Suppressor macrophage (primary cell): ENCODE measurements around the gene C16orf96.

Experiments
- DNase-seq, 4 experiments: peaks; one replicate each; pipeline ENCODE4 v3.0.0-alpha.2; 2020 to 2022
- total RNA-seq, 17 experiments: gene quantifications; one replicate each; lab custom pipeline; 2026; ENCODE audit warnings: mixed read lengths in 6 of 17, inconsistent platforms in 3 of 17; lab: John Stamatoyannopoulos, UW

Gene C16orf96
- total RNA-seq = 0 to 2.5 (median 0.07) reads per million in 17 experiments

DNA sequence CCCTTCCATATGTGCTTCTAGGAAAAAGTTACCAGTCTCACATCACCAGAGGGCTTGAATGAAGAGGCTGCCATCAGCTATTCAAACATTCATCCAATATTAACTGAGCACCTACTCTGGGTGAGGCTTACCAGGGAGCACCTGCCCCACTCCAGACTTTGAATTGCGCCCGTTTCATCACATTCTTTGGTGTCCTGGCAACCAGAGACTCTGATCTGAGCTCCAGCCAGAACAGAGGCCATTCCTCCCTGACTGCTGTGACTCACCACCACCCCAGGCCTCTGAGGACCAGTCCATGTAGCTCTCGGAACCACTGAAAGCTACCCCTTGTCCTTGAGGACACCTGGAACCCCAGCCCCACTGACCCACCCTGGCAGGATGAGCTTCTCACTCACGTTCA is at the start of gene C16orf96:
Gene C16orf96 (plus strand): TSS at position 229 of the 400 bp plus-strand sequence. CDS start 150 bp downstream, at position 379.
- DNase-seq = no peak

DNA sequence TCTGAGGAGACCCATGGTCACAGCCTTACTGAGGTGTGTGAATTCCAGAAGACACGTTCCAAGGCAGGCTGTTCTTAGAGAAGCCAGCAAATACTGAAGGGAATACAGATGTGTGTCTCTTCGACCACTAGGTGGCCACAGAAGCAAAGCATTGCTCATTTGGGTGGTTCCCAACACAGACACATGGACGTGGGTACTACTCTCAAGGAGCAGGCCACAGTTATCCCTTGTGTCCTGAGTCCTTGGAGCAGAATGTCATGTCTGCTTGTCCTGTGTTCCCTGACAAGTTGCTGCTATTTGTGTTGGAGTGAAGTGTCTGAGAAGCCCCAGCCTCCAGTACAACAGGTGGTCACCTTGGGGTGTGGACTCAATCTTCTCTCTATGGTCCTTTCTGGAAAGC is 49.7 kb upstream of the C16orf96 start:
- peak; percentile 76 to 92 (median 83) for DNase-seq

- no peak for DNase-seq
Observed at GRCh38 chr16:4507588-4508345, 48.4 kb upstream of the C16orf96 start.

GRCh38 chr16:4508806-4509205 is 47.3 kb upstream of the C16orf96 start:
- DNase-seq = no peak

DNA sequence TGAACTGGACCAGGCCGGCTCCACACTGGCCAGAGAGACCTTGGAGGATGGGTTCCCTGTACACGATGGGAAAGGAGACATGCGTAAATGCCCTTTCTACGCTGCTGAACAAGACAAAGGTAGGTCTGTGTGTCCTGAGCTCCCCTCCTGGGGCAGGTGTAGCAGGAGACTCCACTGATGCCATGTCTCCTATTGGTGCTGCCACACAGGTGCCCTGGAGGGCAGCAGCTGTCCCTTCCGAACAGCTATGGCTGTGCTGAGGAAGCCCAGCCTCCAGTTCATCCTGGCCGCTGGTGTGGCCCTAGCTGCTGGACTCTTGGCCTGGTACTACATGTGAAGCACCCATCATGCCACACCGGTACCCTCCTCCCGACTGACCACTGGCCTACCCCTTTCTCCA is 46.7 kb upstream of the C16orf96 start:
- DNase-seq = no peak

GRCh38 chr16:4510131-4510530 is 46.0 kb upstream of the C16orf96 start:
- no peak for DNase-seq

DNA sequence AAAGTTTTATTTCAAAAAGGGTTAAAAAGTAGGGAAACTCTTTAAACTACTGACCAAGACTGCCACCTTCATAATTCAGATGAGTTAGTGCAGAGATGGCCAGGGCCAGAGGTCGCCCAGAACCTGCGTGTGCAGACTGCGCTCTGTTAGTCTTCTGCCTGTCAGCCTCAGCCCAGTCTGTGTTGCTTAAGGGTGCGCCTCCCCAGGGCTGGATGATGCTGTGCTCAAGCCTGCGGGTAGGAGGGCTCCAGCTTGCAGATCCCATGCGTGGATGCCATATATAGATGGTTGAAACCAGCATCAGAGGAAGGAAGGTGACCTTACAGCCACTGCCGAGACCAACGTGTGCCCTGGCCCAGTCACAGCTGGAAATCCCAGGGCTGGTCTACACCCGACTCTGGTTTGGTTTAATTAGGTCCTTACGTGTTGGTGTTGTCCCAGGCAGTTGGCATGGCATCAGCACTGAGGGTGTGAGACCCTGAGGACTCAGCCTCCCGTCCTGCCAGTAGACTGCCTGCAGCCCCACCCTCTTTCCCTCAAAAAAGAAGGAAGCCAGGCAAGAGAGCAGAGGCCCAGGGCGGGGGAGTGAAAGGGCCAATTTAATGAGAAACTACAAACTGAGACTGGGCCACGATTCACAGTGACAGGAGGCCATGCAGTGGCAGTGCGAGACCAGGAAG is 45.3 kb upstream of the C16orf96 start:
- peak; percentile 36 to 61 (median 54) for DNase-seq

DNA sequence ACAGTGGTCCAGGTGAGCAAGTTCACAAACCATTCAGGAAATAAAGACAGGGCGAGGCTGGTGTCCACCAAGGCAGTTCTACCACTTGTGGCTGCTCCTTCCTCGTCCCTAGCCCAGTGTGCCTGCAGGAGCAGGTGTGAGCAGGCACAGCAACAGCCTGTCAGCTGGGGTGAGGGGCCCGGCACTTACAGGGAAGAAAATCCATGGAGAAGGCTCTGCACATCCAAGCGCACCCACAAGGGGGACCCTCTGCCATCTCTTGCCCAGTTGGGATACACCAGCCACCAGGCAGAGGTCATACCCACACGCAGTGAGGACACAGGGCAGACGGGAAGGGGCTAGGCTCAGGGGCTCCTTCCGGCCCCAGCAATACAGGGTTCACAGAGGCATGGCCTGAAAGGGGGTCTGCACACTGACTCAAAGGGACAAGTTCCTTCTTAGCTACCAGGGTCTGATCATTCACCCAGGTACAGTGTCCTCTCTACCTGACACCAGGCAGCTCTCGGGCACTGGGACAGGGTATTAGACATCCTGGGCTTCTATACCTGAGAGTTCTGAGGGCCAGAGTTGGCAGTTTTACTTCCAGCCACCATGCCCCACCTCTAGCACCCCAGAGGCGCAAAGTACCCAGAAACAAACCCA is 44.6 kb upstream of the C16orf96 start:
- DNase-seq = peak; percentile 41 to 66 (median 44)

DNA sequence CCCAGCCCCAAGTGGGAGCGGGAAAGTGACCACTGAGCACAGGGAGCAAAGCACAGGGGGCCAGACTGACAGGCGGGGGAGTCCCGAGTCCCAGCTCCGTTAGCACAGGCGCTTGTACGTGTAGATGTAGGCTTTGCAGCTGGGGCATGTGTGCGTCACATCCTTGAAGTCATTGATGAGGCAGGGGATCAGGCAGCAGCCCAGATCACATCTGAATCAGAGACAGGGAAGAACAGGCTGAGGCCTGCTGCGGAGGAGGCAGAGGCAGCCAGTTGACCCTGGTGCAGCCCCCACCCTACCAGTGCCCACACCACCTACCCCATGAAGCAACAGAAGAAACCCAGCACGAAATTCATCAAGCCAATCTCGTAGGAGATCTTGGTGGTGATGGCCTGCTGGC is 43.7 kb upstream of the C16orf96 start:
- no peak for DNase-seq

GRCh38 chr16:4513086-4513860 is 42.9 kb upstream of the C16orf96 start:
- DNase-seq = no peak

DNA sequence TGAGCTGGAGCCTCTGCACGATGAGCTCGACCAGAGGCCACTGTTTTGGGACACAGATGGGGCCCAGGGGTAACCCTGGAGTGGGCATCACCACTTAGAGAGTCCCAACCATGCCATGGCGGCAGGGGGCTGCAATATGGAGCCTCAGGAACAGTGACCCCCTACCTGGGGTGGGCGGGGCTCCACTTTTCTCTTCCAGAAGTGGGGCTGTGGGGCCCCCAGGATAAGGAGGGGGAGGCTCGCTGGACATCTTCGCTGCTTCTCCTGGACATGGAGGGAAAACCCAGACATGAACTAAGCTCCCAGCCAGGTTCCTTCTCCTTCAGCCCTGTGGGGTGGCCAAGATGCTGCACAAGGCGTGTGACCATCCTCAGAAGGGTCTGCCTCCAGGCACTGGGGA is 42.3 kb upstream of the C16orf96 start:
- no peak for DNase-seq

- peak in 1 of 4 experiments; percentile 29 for DNase-seq
Observed at GRCh38 chr16:4514606-4515005, 41.5 kb upstream of the C16orf96 start.

DNA sequence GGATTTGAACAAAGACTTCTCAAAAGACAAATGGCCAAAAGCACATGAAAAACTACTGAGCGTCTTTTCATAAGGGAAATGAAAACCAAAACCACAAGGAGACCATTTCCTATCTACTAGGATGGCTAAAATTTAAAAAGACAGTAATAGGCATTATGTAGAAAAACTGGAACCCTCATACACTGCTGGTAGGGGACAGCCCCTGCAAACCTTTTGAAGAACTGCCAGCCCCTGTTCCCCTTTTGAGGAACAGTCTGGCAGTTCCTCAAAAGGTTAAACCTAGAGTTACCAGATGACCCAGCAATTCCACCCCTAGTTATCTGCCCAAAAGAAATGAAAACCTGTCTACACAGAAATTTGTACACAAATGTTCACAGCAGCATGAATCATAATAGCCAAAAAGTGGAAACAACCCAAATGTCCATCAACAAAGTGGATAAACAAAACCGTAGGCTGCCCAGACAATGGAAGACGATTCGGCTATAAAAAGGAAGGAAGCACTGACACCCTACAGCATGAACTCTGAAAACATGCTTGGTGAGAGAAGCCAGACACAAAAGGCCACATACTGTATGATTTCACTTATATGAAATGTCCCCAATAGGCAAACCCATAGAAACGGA is 40.4 kb upstream of the C16orf96 start:
- DNase-seq = peak; percentile 82 to 94 (median 86)

- DNase-seq = peak in 3 of 4 experiments; percentile 20 to 42 (median 26)
Observed at GRCh38 chr16:4517812-4518680, 38.1 kb upstream of the C16orf96 start.

GRCh38 chr16:4519274-4520058 is 36.7 kb upstream of the C16orf96 start:
- DNase-seq = peak in 1 of 4 experiments; percentile 23

- DNase-seq = no peak
Observed at GRCh38 chr16:4520913-4521312, 35.2 kb upstream of the C16orf96 start.

- no peak for DNase-seq
Observed at GRCh38 chr16:4522051-4522581, 34.0 kb upstream of the C16orf96 start.

DNA sequence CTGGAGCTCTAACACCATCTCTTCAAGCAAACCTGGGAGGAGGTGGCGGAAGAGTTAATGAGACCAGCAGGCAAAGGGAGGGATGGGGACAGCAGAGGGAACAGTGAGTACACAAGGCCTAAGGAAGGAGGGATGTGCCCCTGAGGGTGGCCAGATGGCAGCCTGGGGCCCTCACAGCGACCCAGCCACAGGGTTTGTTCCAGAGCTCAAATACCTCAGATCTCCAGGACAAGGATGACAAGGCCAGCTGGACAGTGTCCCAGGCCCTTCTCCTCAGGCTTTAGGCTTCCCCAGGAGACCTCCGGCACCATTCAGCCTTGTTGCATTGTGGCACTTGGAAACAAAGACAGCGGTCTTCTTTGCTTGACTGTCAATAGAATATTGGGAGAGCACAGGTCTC is 32.5 kb upstream of the C16orf96 start:
- DNase-seq = no peak

GRCh38 chr16:4524571-4524970 is 31.6 kb upstream of the C16orf96 start:
- DNase-seq = no peak

DNA sequence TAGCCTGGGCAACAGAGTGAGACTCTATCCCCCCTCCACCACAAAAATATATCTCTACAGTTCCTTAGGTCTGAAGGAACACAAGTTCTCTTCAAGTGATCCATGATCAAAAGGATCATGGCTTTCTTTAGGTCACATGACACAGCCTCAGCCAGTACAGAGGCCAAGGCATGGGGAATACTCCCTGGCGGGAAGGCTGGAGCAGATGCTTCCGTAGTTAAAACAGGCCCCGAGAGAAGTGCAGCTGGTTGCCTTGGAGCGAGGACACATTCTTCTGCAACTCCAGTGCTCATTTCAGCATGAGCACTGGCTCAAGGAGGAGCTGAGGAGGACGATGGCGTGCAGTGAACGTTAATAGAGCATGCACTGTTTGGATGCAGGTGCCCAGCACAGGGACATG is 31.1 kb upstream of the C16orf96 start:
- DNase-seq = no peak
